Fibroblast of lung (primary cell): Measurements from ENCODE around the gene ZNF180.

Experiments
- EZH2 ChIP-seq: IDR thresholded peaks from 2 replicates; pipeline ENCODE4 v1.5.1; 2012; ENCODE audit warnings: low read length, control low read depth, mild to moderate bottlenecking; ENCODE audit errors: missing control alignments
- TF ChIP-seq, protein P1 (sequence below), 2 donors: IDR thresholded peaks in 1 of 2; conservative IDR thresholded peaks in 1 of 2; 1 replicate in 1 of 2; 2 replicates in 1 of 2; pipeline ENCODE4 v1.5.1; 2011 to 2012; ENCODE audit warnings: low read length in 2 of 2, control low read depth in 1 of 2, inconsistent platforms in 1 of 2, low read depth in 1 of 2, mild to moderate bottlenecking in 1 of 2

DNA sequence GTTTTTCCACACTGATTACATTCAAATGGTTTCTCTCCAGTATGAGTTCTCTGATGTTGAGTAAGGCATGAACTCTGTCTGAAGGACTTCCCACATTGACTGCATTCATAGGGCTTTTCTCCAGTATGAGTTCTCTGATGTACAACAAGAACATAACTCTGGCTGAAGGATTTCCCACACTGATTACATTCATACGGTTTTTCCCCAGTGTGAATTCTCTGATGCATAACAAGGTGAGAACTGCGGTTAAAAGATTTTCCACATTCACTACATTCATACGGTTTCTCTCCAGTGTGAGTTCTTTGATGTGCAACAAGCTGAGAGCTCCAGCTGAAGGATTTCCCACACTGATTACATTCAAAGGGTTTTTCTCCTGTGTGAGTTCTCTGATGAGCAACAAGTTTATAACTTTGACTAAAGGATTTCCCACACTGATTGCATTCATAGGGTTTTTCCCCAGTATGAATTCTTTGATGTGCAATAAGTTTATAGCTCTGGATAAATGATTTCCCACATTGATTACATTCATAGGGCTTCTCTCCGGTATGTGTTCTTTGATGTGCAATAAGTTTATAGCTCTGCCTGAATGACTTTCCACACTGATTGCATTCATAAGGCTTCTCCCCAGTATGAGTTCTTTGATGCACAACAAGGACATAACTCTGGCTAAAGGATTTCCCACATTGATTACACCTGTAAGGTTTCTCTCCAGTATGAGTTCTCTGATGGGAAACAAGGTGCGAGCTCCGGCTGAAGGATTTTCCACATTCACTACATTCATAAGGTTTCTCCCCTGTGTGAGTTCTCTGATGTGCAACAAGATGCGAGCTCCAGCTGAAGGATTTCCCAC lies 23.5 kb downstream of the ZNF180 start:
- TF ChIP-seq, protein P1, sequence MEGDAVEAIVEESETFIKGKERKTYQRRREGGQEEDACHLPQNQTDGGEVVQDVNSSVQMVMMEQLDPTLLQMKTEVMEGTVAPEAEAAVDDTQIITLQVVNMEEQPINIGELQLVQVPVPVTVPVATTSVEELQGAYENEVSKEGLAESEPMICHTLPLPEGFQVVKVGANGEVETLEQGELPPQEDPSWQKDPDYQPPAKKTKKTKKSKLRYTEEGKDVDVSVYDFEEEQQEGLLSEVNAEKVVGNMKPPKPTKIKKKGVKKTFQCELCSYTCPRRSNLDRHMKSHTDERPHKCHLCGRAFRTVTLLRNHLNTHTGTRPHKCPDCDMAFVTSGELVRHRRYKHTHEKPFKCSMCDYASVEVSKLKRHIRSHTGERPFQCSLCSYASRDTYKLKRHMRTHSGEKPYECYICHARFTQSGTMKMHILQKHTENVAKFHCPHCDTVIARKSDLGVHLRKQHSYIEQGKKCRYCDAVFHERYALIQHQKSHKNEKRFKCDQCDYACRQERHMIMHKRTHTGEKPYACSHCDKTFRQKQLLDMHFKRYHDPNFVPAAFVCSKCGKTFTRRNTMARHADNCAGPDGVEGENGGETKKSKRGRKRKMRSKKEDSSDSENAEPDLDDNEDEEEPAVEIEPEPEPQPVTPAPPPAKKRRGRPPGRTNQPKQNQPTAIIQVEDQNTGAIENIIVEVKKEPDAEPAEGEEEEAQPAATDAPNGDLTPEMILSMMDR (conservative IDR thresholded peaks at IDR 0.05 in 1 of 2, IDR thresholded peaks at IDR 0.05 in 1 of 2; ENCODE audit: low read depth in 1 of 2, low read length in 2 of 2) = no peak
- TF ChIP-seq EZH2 = no peak
